K562 (cell line): ENCODE measurements around the gene GDF15. TPM values are rescaled to one million over a fixed set of nuclear protein-coding genes. Genes with fewer than 3 reads are reported as not detected.

ENCODE experiments used
- ADNP ChIP-seq: fragments of 200-800 bp; sonication (Bioruptor generic); IDR thresholded peaks from 2 replicates; pipeline ENCODE4 v1.6.1; 2016; ENCODE audit warnings: missing genetic modification characterization, missing compliant biosample characterization
- CGGBP1 ChIP-seq: fragments of 250-450 bp; sonication (Bioruptor Pico); IDR thresholded peaks from 2 replicates; pipeline ENCODE4 v1.9.0; 2021; ENCODE audit warnings: mild to moderate bottlenecking
- DIDO1 ChIP-seq: fragments of 450-650 bp; IDR thresholded peaks from 2 replicates; pipeline ENCODE4 v1.6.1; 2016; ENCODE audit warnings: low read depth, missing biosample characterization, missing genetic modification characterization
- GTF2B ChIP-seq: IDR thresholded peaks from 2 replicates; pipeline ENCODE4 v1.6.1; 2011; ENCODE audit not compliant: insufficient read length; ENCODE audit errors: extremely low read depth
- HMGN3 ChIP-seq: IDR thresholded peaks from 2 replicates; pipeline ENCODE4 v1.6.1; 2011; ENCODE audit warnings: borderline replicate concordance, low read depth, mild to moderate bottlenecking, mixed read lengths, low read length; ENCODE audit not compliant: insufficient read length; ENCODE audit errors: extremely low read depth
- HMGXB4 ChIP-seq: sonication (generic); formaldehyde crosslinking; IDR thresholded peaks from 2 replicates; pipeline ENCODE4 v1.8.1; 2023; ENCODE audit warnings: mild to moderate bottlenecking, missing genetic modification reagents
- ILF3 ChIP-seq: fragments of 450-650 bp; IDR thresholded peaks from 2 replicates; pipeline ENCODE4 v1.6.1; 2018; ENCODE audit warnings: antibody characterized with exemption, mild to moderate bottlenecking, moderate library complexity, borderline replicate concordance
- KHSRP ChIP-seq: fragments of 450-650 bp; IDR thresholded peaks from 2 replicates; pipeline ENCODE4 v1.6.1; 2017
- NR2C2 ChIP-seq, 2 experiments: fragments of 200-800 bp in 1 of 2; sonication (Bioruptor generic) in 1 of 2; sonication (generic) in 1 of 2; formaldehyde crosslinking in 1 of 2; IDR thresholded peaks; 2 replicates each; pipeline versions ENCODE4 v1.6.1 to v1.8.0; 2016 to 2022; ENCODE audit warnings: mild to moderate bottlenecking in 1 of 2, missing compliant biosample characterization in 1 of 2, missing genetic modification characterization in 1 of 2, missing genetic modification reagents in 1 of 2
- PHF20 ChIP-seq: fragments of 450-650 bp; IDR thresholded peaks from 2 replicates; pipeline ENCODE4 v1.6.1; 2018; ENCODE audit not compliant: partially characterized antibody
- RBM14 ChIP-seq: fragments of 200-400 bp; formaldehyde crosslinking; IDR thresholded peaks from 2 replicates; pipeline ENCODE4 v1.6.1; 2018; ENCODE audit warnings: low read depth, mild to moderate bottlenecking, low read length, moderate library complexity, borderline replicate concordance; ENCODE audit not compliant: insufficient read depth
- SNIP1 ChIP-seq: fragments of 450-650 bp; IDR thresholded peaks from 2 replicates; pipeline ENCODE4 v1.7.1; 2017; ENCODE audit warnings: low read depth, mild to moderate bottlenecking
- STAG1 ChIP-seq: sonication (generic); formaldehyde crosslinking; IDR thresholded peaks from 2 replicates; pipeline ENCODE4 v1.5.0; 2020; ENCODE audit warnings: missing genetic modification reagents, borderline replicate concordance
- TFAP4 ChIP-seq: sonication (generic); formaldehyde crosslinking; IDR thresholded peaks from 2 replicates; pipeline ENCODE4 v1.8.0; 2022; ENCODE audit warnings: missing genetic modification reagents, mild to moderate bottlenecking, moderate library complexity, borderline replicate concordance
- ZBED1 ChIP-seq: IDR thresholded peaks from 2 replicates; pipeline ENCODE4 v1.6.1; 2014
- ZBTB34 ChIP-seq: fragments of 250-450 bp; sonication (Bioruptor Pico); IDR thresholded peaks from 2 replicates; pipeline ENCODE4 v1.8.0; 2021; ENCODE audit warnings: mild to moderate bottlenecking, moderate library complexity
- ZBTB43 ChIP-seq: sonication (generic); formaldehyde crosslinking; IDR thresholded peaks from 2 replicates; pipeline ENCODE4 v1.8.0; 2023; ENCODE audit warnings: mild to moderate bottlenecking, missing genetic modification reagents
- ZEB2 ChIP-seq: fragments of 450-650 bp; IDR thresholded peaks from 2 replicates; pipeline ENCODE4 v1.6.1; 2016
- ZKSCAN1 ChIP-seq: fragments of 150-350 bp; IDR thresholded peaks from 2 replicates; pipeline ENCODE4 v1.6.1; 2016; ENCODE audit warnings: low read depth, low read length
- ZNF778 ChIP-seq: fragments of 450-650 bp; formaldehyde crosslinking; IDR thresholded peaks from 2 replicates; pipeline ENCODE4 v1.4.0; 2020; ENCODE audit warnings: mild to moderate bottlenecking, moderate library complexity
- polyA plus RNA-seq, 8 experiments: library from polyadenylated mRNA; depleted of rRNA in 4 of 8; stranded (reverse) in 5 of 8; unstranded in 3 of 8; fragments of >200 nt; fragmentation: Nextera tagmentation in 2 of 8; fragmentation: Illumina TruSeq in 1 of 8; extraction: Ambion mirVana in 2 of 8; extraction: Trizol in 1 of 8; gene quantifications; 2 replicates each; pipeline versions ENCODE4 v1.2.1 to v1.2.3, GENCODE V29; 2011 to 2014; ENCODE audit warnings: inconsistent platforms in 1 of 8, missing spikeins in 1 of 8
- total RNA-seq, 7 experiments: library from RNA; depleted of rRNA in 6 of 7; stranded (reverse); fragments of >200 nt in 6 of 7; fragmentation: Illumina TruSeq in 2 of 7; extraction: Trizol in 2 of 7; gene quantifications; 2 replicates each; pipeline versions ENCODE4 v1.2.1 to v1.2.3, GENCODE V29; 2011 to 2021; ENCODE audit warnings: low replicate concordance in 1 of 7

Gene GDF15
- total and polyA plus RNA-seq, 9 of the 15 experiments (the other 6 are each of a cell fraction or from before 2014, with no cell fraction given), result 2.3 to 82.4 (median 12.5) TPM

GRCh38 chr19:18388100-18388959, 2.4 kb downstream of the GDF15 start (continued):
- TF ChIP-seq RBM14 (0 out of 2 replicates have a peak, but pooled peaks have one; percentile 88), ADNP (tag) (0 out of 2 replicates have a peak, but pooled peaks have one; percentile 14), HMGN3 (peak; percentile 98), HMGXB4 (CRISPR knock-in tag) (peak; percentile 97), TFAP4 (peak; percentile 99), KHSRP (no peak), ZKSCAN1 (peak; percentile 57; the same call in 1 of the 2 replicates), ZBTB34 (no peak), NR2C2 (CRISPR knock-in tag; IDR thresholded peaks at IDR 0.05) (peak; percentile 78), NR2C2 (tag; IDR thresholded peaks at IDR 0.05) (no peak), SNIP1 (no peak), STAG1 (0 out of 2 replicates have a peak, but pooled peaks have one; percentile 39), CGGBP1 (CRISPR knock-in tag) (no peak), ZEB2 (peak; percentile 34; the same call in 1 of the 2 replicates), ILF3 (no peak; the same call in 1 of the 2 replicates), ZBED1 (peak; percentile 81), ZNF778 (CRISPR knock-in tag) (no peak), PHF20 (no peak), DIDO1 (tag) (no peak), ZBTB43 (no peak), GTF2B (no peak)
